ENCODE results near the gene ZBTB7B.
"Not testable (repeated sequence)": the region's sequence is repeated elsewhere in the genome, so short reads cannot be mapped to it uniquely, and the experiment has no call there.

ZBTB7B gene

GRCh38 chr1:154989195-154989860 is 13.3 kb upstream of the ZBTB7B start:
- Mint-ChIP-seq H3K4me1 (ENCODE audit: low read depth) (peaks cover 32% of the 10 kb centered on the region), H3K27ac (no peak overlapping the region), H3K27me3 (no peaks in the 10 kb centered on the region), H3K9me3 (no peaks in the 10 kb centered on the region), H3K36me3 (ENCODE audit: low read depth) (peaks cover 66% of the 10 kb centered on the region), H3K4me3 (no peak overlapping the region)
- DNase-seq: no peak

- Mint-ChIP-seq H3K4me3 (no peak overlapping the region), H3K27ac (no peak overlapping the region), H3K9me3 (no peaks in the 10 kb centered on the region), H3K27me3 (no peaks in the 10 kb centered on the region), H3K36me3 (ENCODE audit: low read depth) (peaks cover 64% of the 10 kb centered on the region), H3K4me1 (ENCODE audit: low read depth) (peaks cover 33% of the 10 kb centered on the region)
- DNase-seq: no peak
Observed at GRCh38 chr1:154990276-154990675, 12.3 kb upstream of the ZBTB7B start.

GRCh38 chr1:154992721-154993571 is 9.7 kb upstream of the ZBTB7B start:
- Mint-ChIP-seq H3K27me3 (no peaks in the 10 kb centered on the region), H3K9me3 (no peaks in the 10 kb centered on the region), H3K36me3 (ENCODE audit: low read depth) (peaks cover 42% of the 10 kb centered on the region), H3K4me1 (ENCODE audit: low read depth) (peaks cover 36% of the 10 kb centered on the region), H3K27ac (peak overlapping the region; percentile 22), H3K4me3 (no peak overlapping the region)
- DNase-seq: no peak

- DNase-seq: no peak
- H3K27ac Mint-ChIP-seq: peak within 1 kb of the TSS; percentile 45
- peaks cover 34% of the 10 kb centered on the region for H3K36me3 Mint-ChIP-seq (ENCODE audit: low read depth)
- H3K4me1 Mint-ChIP-seq (ENCODE audit: low read depth): peaks cover 33% of the 10 kb centered on the region
- no peak within 1 kb of the TSS for H3K4me3 Mint-ChIP-seq
- no peaks in the 10 kb centered on the region for H3K9me3 Mint-ChIP-seq
- no peaks in the 10 kb centered on the region for H3K27me3 Mint-ChIP-seq
Observed at GRCh38 chr1:154993572-154994268, 8.9 kb upstream of the ZBTB7B start, which contains the start of gene LENEP. TSS of gene LENEP (plus strand) at chr1:154993586. CDS start at chr1:154993608, 22 bp downstream.

- H3K4me3 Mint-ChIP-seq: no peak overlapping the region
- H3K27me3 Mint-ChIP-seq: no peaks in the 10 kb centered on the region
- H3K27ac Mint-ChIP-seq: peak overlapping the region; percentile 45
- DNase-seq: no peak
- H3K9me3 Mint-ChIP-seq: no peaks in the 10 kb centered on the region
- peaks cover 33% of the 10 kb centered on the region for H3K4me1 Mint-ChIP-seq (ENCODE audit: low read depth)
- peaks cover 29% of the 10 kb centered on the region for H3K36me3 Mint-ChIP-seq (ENCODE audit: low read depth)
Observed at GRCh38 chr1:154994269-154994587, 8.4 kb upstream of the ZBTB7B start.

- H3K4me3 Mint-ChIP-seq: no peak overlapping the region
- no peaks in the 10 kb centered on the region for H3K27me3 Mint-ChIP-seq
Observed at GRCh38 chr1:154994591-154994990, 8.0 kb upstream of the ZBTB7B start.

GRCh38 chr1:154995301-154995983 is 7.2 kb upstream of the ZBTB7B start:
- not testable (repeated sequence) for H3K9me3 Mint-ChIP-seq, H3K27ac Mint-ChIP-seq, H3K4me3 Mint-ChIP-seq, DNase-seq, H3K27me3 Mint-ChIP-seq
- Mint-ChIP-seq H3K36me3 (ENCODE audit: low read depth) (peaks cover 17% of the 10 kb centered on the region), H3K4me1 (ENCODE audit: low read depth) (peaks cover 39% of the 10 kb centered on the region)

More at GRCh38 chr1:154994591-154994990, 8.0 kb upstream of the ZBTB7B start:
- Mint-ChIP-seq H3K27ac (peak overlapping the region; percentile 45), H3K36me3 (ENCODE audit: low read depth) (peaks cover 26% of the 10 kb centered on the region), H3K4me1 (ENCODE audit: low read depth) (peaks cover 32% of the 10 kb centered on the region), H3K9me3 (no peaks in the 10 kb centered on the region)
- no peak for DNase-seq

GRCh38 chr1:154996966-154997701 is 5.5 kb upstream of the ZBTB7B start:
- Mint-ChIP-seq H3K27me3 (no peaks in the 10 kb centered on the region), H3K4me3 (no peak overlapping the region), H3K27ac (no peak overlapping the region), H3K4me1 (ENCODE audit: low read depth) (peaks cover 45% of the 10 kb centered on the region), H3K9me3 (no peaks in the 10 kb centered on the region), H3K36me3 (ENCODE audit: low read depth) (peaks cover 11% of the 10 kb centered on the region)
- no peak for DNase-seq

- no peaks in the 10 kb centered on the region for H3K9me3 Mint-ChIP-seq
- peaks cover 48% of the 10 kb centered on the region for H3K4me1 Mint-ChIP-seq (ENCODE audit: low read depth)
- H3K27me3 Mint-ChIP-seq: no peaks in the 10 kb centered on the region
- no peak for DNase-seq
- H3K4me3 Mint-ChIP-seq: peak overlapping the region; percentile 31
- H3K36me3 Mint-ChIP-seq (ENCODE audit: low read depth): peaks cover 9% of the 10 kb centered on the region
- H3K27ac Mint-ChIP-seq: peak overlapping the region; percentile 44
Observed at GRCh38 chr1:154998201-154998780, 4.3 kb upstream of the ZBTB7B start.

GRCh38 chr1:154998818-154999570 is 3.6 kb upstream of the ZBTB7B start:
- H3K4me3 Mint-ChIP-seq: peak overlapping the region; percentile 73
- H3K27me3 Mint-ChIP-seq: no peaks in the 10 kb centered on the region
- H3K4me1 Mint-ChIP-seq (ENCODE audit: low read depth): peaks cover 50% of the 10 kb centered on the region
- peak; percentile 87 for DNase-seq
- H3K27ac Mint-ChIP-seq: peak overlapping the region; percentile 90
- H3K36me3 Mint-ChIP-seq (ENCODE audit: low read depth): peaks cover 9% of the 10 kb centered on the region
- no peaks in the 10 kb centered on the region for H3K9me3 Mint-ChIP-seq

GRCh38 chr1:154999571-155000410 is 2.8 kb upstream of the ZBTB7B start:
- DNase-seq: peak; percentile 80
- no peaks in the 10 kb centered on the region for H3K9me3 Mint-ChIP-seq
- peaks cover 52% of the 10 kb centered on the region for H3K4me1 Mint-ChIP-seq (ENCODE audit: low read depth)

GRCh38 chr1:155000411-155000725 is 2.2 kb upstream of the ZBTB7B start:
- H3K36me3 Mint-ChIP-seq (ENCODE audit: low read depth): peaks cover 10% of the 10 kb centered on the region
- no peak for DNase-seq
- no peaks in the 10 kb centered on the region for H3K27me3 Mint-ChIP-seq
- peak overlapping the region; percentile 96 for H3K27ac Mint-ChIP-seq
- peak overlapping the region; percentile 83 for H3K4me3 Mint-ChIP-seq
- H3K9me3 Mint-ChIP-seq: no peaks in the 10 kb centered on the region
- H3K4me1 Mint-ChIP-seq (ENCODE audit: low read depth): peaks cover 54% of the 10 kb centered on the region

More at GRCh38 chr1:154999571-155000410, 2.8 kb upstream of the ZBTB7B start:
- Mint-ChIP-seq H3K36me3 (ENCODE audit: low read depth) (peaks cover 10% of the 10 kb centered on the region), H3K27ac (peak overlapping the region; percentile 96), H3K4me3 (peak overlapping the region; percentile 83), H3K27me3 (no peaks in the 10 kb centered on the region)

Measured in activated T-cell treated with anti-CD3 and anti-CD28 coated beads, Interleukin-2, amount 50 U/mL, for 24 hours (primary cell).